GM18507 (cell line): ENCODE data around the gene TTC23.

Source experiments
- DNase-seq: peaks from one replicate; pipeline ENCODE4 v3.0.0; 2011; ENCODE audit warnings: low read depth; ENCODE audit not compliant: insufficient read length; ENCODE audit errors: extremely low spot score
- FAIRE-seq: peaks from 2 replicates; lab custom pipeline; 2011; peaks lifted over from hg19 to GRCh38; lab: Jason Lieb, UNC

Gene TTC23

GRCh38 chr15:99097441-99098410 is 151.7 kb downstream of the TTC23 start:
- no peak for FAIRE-seq
- DNase-seq = no peak

DNA sequence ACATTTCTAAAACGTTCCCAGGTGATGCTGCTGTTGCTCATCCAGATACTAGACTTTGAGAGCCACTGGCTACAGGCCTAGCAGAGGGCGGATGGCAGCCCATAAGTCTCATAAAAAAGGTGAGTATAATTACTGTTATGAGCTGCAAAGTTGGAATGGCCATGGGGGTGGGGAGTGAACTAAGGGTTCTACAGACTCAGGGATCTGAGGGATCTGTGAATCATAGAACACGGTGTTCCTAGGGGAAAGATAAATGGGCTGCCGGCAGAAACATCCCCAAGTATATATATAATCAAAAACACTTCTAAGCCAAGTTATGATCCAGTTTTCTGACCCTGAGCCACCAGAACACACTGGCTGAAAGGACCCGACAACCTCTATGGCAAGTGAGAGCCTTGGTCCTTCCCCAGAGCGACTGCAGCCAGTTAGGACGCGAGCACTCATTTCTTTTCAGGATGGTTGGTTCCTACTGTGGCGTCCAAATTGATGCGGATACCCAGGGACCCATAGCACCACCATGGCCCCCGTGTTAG is 152.4 kb downstream of the TTC23 start:
- DNase-seq = no peak
- FAIRE-seq = no peak

DNA sequence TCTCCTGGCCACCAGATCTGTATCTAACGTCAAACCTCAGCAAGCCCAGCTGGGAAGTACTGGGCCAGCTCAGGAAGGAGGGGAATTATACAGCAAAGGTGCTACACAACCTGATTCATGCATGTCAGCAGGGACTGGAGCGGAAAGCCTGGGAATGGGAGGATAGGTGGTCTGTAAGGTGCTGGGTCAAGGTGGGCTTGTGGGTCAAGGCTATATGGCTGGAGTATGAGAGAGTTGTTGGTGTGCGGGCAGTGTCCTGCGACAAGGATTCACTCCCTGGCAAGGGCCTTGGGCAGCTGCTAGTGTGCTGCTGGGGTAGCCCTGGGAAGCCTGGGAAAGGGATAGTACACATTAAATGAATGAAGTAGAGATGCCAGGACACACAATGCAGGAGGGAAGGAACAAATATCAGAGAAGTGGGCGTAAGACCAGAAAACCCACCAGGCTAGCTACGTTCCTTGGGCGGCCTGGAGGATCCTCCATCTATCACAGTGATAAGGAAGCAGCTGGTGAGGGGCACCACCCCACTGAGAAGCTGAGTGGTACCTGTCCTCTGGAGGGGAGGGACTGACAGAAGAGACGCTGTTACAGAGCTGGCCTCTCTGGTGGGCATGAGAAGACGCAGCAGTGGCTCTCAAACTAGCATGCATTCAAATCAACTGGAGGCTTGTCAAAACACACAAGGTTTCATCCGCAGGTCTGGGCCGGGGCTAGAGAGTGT is 153.0 kb downstream of the TTC23 start:
- DNase-seq (no peak), FAIRE-seq (no peak)

GRCh38 chr15:99095626-99096025 is 153.8 kb downstream of the TTC23 start:
- FAIRE-seq = no peak
- no peak for DNase-seq

- DNase-seq (no peak), FAIRE-seq (no peak)
Measured at GRCh38 chr15:99092554-99093172, 156.7 kb downstream of the TTC23 start.

- no peak for DNase-seq
- no peak for FAIRE-seq
Measured at GRCh38 chr15:99090938-99091337, 158.4 kb downstream of the TTC23 start.

- FAIRE-seq = peak; percentile 97
- no peak for DNase-seq
Measured at GRCh38 chr15:99090011-99090699, 159.2 kb downstream of the TTC23 start.

GRCh38 chr15:99087405-99087943 is 161.9 kb downstream of the TTC23 start:
- FAIRE-seq (no peak), DNase-seq (no peak)

- FAIRE-seq (no peak), DNase-seq (no peak)
Measured at GRCh38 chr15:99086327-99086667, 163.1 kb downstream of the TTC23 start.
